ENCODE results near the gene NRF1.

- TF ChIP-seq CTCF (IDR thresholded peaks at IDR 0.05), result no peak
- no peak for TF ChIP-seq POLR2A (IDR thresholded peaks at IDR 0.05)
These were observed 74.5 kb downstream of the NRF1 start for GRCh38 chr7:129686063-129686462.

Measured in thyroid gland (tissue), 4 donors.